SK-N-SH (cell line): ENCODE results near the gene CBX3. TPM values are rescaled to one million over a fixed set of nuclear protein-coding genes. Genes with fewer than 3 reads are reported as not detected.

Source experiments
- CTCF ChIA-PET: fragments of 300-600, 350-600 bp; formaldehyde crosslinking; extraction: SDS; loops from one replicate; lab custom pipeline; 2021; lab: Yijun Ruan, JAX
- POLR2A ChIA-PET: fragments of 350-600 bp; sonication (Branson Sonifier 250); formaldehyde crosslinking; extraction: SDS; loops from one replicate; lab custom pipeline; 2020; ENCODE audit warnings: antibody characterized with exemption, inconsistent platforms; lab: Yijun Ruan, JAX
- DNase-seq: peaks from one replicate; pipeline ENCODE4 v3.0.0; 2012
- H2AFZ ChIP-seq: fragments of 200-600 bp; sonication (generic); 2 replicates; pipeline ENCODE4 v1.8.1; 2016; ENCODE audit warnings: antibody characterized with exemption, mild to moderate bottlenecking, low read depth
- H3F3A ChIP-seq: fragments of 200-600 bp; sonication (generic); replicated peaks from 2 replicates; pipeline ENCODE3; 2016; ENCODE audit warnings: antibody characterized with exemption, mild to moderate bottlenecking; ENCODE audit not compliant: insufficient read depth
- H3K27ac ChIP-seq, 2 experiments: fragments of 200-500 bp in 1 of 2; fragments of 200-600 bp in 1 of 2; sonication (Bioruptor generic) in 1 of 2; sonication (generic), shearing (Covaris generic) in 1 of 2; 2 replicates each; pipeline versions ENCODE4 v1.5.1 to v1.6.1; 2014 to 2016; ENCODE audit warnings: low read depth in 2 of 2, inconsistent platforms in 1 of 2, low read length in 1 of 2, mild to moderate bottlenecking in 1 of 2, mixed read lengths in 1 of 2
- H3K27me3 ChIP-seq: fragments of 200-600 bp; sonication (generic), shearing (Covaris generic); 2 replicates; pipeline ENCODE4 v1.6.1; 2016; ENCODE audit warnings: mixed run types; ENCODE audit not compliant: insufficient read depth
- H3K36me3 ChIP-seq, 2 experiments: fragments of 200-500 bp in 1 of 2; fragments of 200-600 bp in 1 of 2; sonication (Bioruptor generic) in 1 of 2; sonication (generic) in 1 of 2; replicated peaks in 1 of 2; 2 replicates each; pipeline versions ENCODE3 to v1.5.1; 2014 to 2016; ENCODE audit warnings: low read length in 1 of 2, mild to moderate bottlenecking in 1 of 2; ENCODE audit not compliant: insufficient read depth in 2 of 2, control insufficient read depth in 1 of 2
- H3K4me1 ChIP-seq, 2 experiments: fragments of 200-500 bp in 1 of 2; fragments of 200-600 bp in 1 of 2; sonication (Bioruptor generic) in 1 of 2; sonication (generic), shearing (Covaris generic) in 1 of 2; 2 replicates each; pipeline versions ENCODE4 v1.5.1 to v1.6.1; 2014 to 2016; ENCODE audit warnings: low read depth in 1 of 2, low read length in 1 of 2, mixed run types in 1 of 2; ENCODE audit not compliant: insufficient read depth in 2 of 2, control insufficient read depth in 1 of 2
- H3K4me2 ChIP-seq: fragments of 200-600 bp; sonication (generic), shearing (Covaris generic); 2 replicates; pipeline ENCODE4 v1.6.1; 2017; ENCODE audit warnings: mixed run types
- H3K4me3 ChIP-seq, 2 experiments: fragments of 200-500 bp in 1 of 2; fragments of 200-600 bp in 1 of 2; sonication (Bioruptor generic) in 1 of 2; sonication (generic), shearing (Covaris generic) in 1 of 2; 2 replicates each; pipeline versions ENCODE4 v1.5.1 to v1.8.1; 2014 to 2016; ENCODE audit warnings: low read depth in 2 of 2, inconsistent platforms in 1 of 2, low read length in 1 of 2, mild to moderate bottlenecking in 1 of 2, mixed read lengths in 1 of 2, moderate library complexity in 1 of 2
- H3K79me2 ChIP-seq: fragments of 200-600 bp; sonication (generic); 2 replicates; pipeline ENCODE4 v1.8.1; 2017; ENCODE audit warnings: mild to moderate bottlenecking; ENCODE audit not compliant: insufficient read depth
- H3K9ac ChIP-seq: fragments of 200-600 bp; sonication (generic); 2 replicates; pipeline ENCODE4 v1.6.1; 2017; ENCODE audit warnings: mixed run types
- H3K9me2 ChIP-seq: fragments of 200-600 bp; sonication (generic); 2 replicates; pipeline ENCODE4 v1.6.1; 2017; ENCODE audit warnings: mixed run types
- H3K9me3 ChIP-seq: fragments of 200-600 bp; sonication (generic); 2 replicates; pipeline ENCODE4 v1.6.1; 2017; ENCODE audit warnings: mixed run types, mild to moderate bottlenecking, moderate library complexity
- H4K20me1 ChIP-seq: fragments of 200-600 bp; sonication (generic); 2 replicates; pipeline ENCODE4 v1.6.1; 2017; ENCODE audit warnings: mild to moderate bottlenecking, mixed run types; ENCODE audit not compliant: insufficient read depth
- CHD2 ChIP-seq: fragments of 150-350 bp; IDR thresholded peaks from 2 replicates; pipeline ENCODE4 v1.6.1; 2018; ENCODE audit warnings: low read length; ENCODE audit not compliant: partially characterized antibody
- ELF1 ChIP-seq: IDR thresholded peaks from 2 replicates; pipeline ENCODE4 v1.4.0; 2012
- EP300 ChIP-seq, 2 experiments: IDR thresholded peaks; 2 replicates each; pipeline versions ENCODE4 v1.4.0 to v1.6.1; 2012; ENCODE audit warnings: borderline replicate concordance in 1 of 2, low read depth in 1 of 2, low read length in 1 of 2
- FOSL2 ChIP-seq: IDR thresholded peaks from 2 replicates; pipeline ENCODE4 v1.4.0; 2012; ENCODE audit warnings: low read depth, mild to moderate bottlenecking, moderate library complexity, borderline replicate concordance
- GATA2 ChIP-seq: sonication (generic); formaldehyde crosslinking; IDR thresholded peaks from 2 replicates; pipeline ENCODE4 v1.5.0; 2020; ENCODE audit warnings: mild to moderate bottlenecking, missing genetic modification reagents
- JUND ChIP-seq: IDR thresholded peaks from 2 replicates; pipeline ENCODE4 v1.4.0; 2012
- POLR2AphosphoS5 ChIP-seq: IDR thresholded peaks from 2 replicates; pipeline ENCODE4 v1.6.1; 2012; ENCODE audit warnings: low read depth, low read length
- RAD21 ChIP-seq: IDR thresholded peaks from 2 replicates; pipeline ENCODE4 v1.6.1; 2012; ENCODE audit warnings: mild to moderate bottlenecking, low read length
- REST ChIP-seq: IDR thresholded peaks from 2 replicates; pipeline ENCODE4 v1.6.1; 2012; ENCODE audit warnings: mild to moderate bottlenecking, low read depth, low read length, moderate library complexity
- TCF12 ChIP-seq: IDR thresholded peaks from 2 replicates; pipeline ENCODE4 v1.4.0; 2012
- ZBTB33 ChIP-seq: IDR thresholded peaks from 2 replicates; pipeline ENCODE4 v1.4.0; 2012; ENCODE audit warnings: low read depth, borderline replicate concordance
- WGBS: methylation state at CpG from one replicate; pipeline ENCODE4 v1.1.6; 2017; ENCODE audit warnings: low lambda C conversion rate; 5-methylcytosine and 5-hydroxymethylcytosine counted together
- polyA plus RNA-seq, 3 experiments: library from polyadenylated mRNA; depleted of rRNA; stranded (reverse); fragments of >200 nt; gene quantifications; 2 replicates each; pipeline ENCODE4 v1.2.3, GENCODE V29; 2012
- TF ChIP-seq, protein P1 (sequence below): IDR thresholded peaks from 2 replicates; pipeline ENCODE4 v1.4.0; 2012; ENCODE audit warnings: low read depth, borderline replicate concordance
- TF ChIP-seq, protein P2 (sequence below): IDR thresholded peaks from 2 replicates; pipeline ENCODE4 v1.4.0; 2012; ENCODE audit warnings: low read depth
- TF ChIP-seq, protein P3 (sequence below): IDR thresholded peaks from 2 replicates; pipeline ENCODE4; 2012

The CBX3 gene
- polyA plus RNA-seq, 1 of the 3 experiments (the other 2 are of a cell fraction): 97.0 TPM

GRCh38 chr7:26182706-26183105 lies 18.8 kb upstream of the CBX3 start:
- H2AFZ ChIP-seq: no peak overlapping the region
- no peak for DNase-seq
- no peak overlapping the region for H3K9ac ChIP-seq
- H3K9me3 ChIP-seq: no peaks in the 10 kb centered on the region
- ChIA-PET POLR2A (interaction anchor here (0.7 to 1.3 kb wide), 2 partner anchors 17 to 19 kb away, joined by 4 read pairs; partner anchors contain the start of gene CBX3), CTCF (interaction anchor here (0.7 to 5.9 kb wide), 5 partner anchors 11 to 485 kb away, joined by 3 to 42 read pairs (median 4); partner anchors contain the start of gene NFE2L3)
- no peaks in the 10 kb centered on the region for H3K9me2 ChIP-seq
- 0 out of 2 replicates have a peak, but pooled peaks have one; percentile 10 for TF ChIP-seq FOSL2
- no peak for TF ChIP-seq GATA2 (CRISPR knock-in tag)
- 0 out of 2 replicates have a peak, but pooled peaks have one; percentile 2 for TF ChIP-seq JUND
- H3K4me1 ChIP-seq: no peaks in the 10 kb centered on the region
- H3K27me3 ChIP-seq: no peaks in the 10 kb centered on the region
- H3K79me2 ChIP-seq: no peaks in the 10 kb centered on the region
- no peak overlapping the region for H3K4me3 ChIP-seq
- peaks cover 29% of the 10 kb centered on the region for H4K20me1 ChIP-seq
- peaks cover 81% of the 10 kb centered on the region for H3F3A ChIP-seq
- H3K27ac ChIP-seq: peak overlapping the region in 1 of 2 experiments; percentile 23; a peak in 2 of 4 replicates
- 67% methylated on average over 8 of the region's 8 CpGs for WGBS
- peaks cover 21 to 34% of the 10 kb centered on the region in 2 experiments for H3K36me3 ChIP-seq
- no peak overlapping the region for H3K4me2 ChIP-seq

- CTCF ChIA-PET: interaction anchor here (0.8 to 5.9 kb wide), 2 partner anchors 13 to 32 kb away, joined by 3 to 42 read pairs; partner anchors contain the start of gene NFE2L3
- TF ChIP-seq, protein P1, sequence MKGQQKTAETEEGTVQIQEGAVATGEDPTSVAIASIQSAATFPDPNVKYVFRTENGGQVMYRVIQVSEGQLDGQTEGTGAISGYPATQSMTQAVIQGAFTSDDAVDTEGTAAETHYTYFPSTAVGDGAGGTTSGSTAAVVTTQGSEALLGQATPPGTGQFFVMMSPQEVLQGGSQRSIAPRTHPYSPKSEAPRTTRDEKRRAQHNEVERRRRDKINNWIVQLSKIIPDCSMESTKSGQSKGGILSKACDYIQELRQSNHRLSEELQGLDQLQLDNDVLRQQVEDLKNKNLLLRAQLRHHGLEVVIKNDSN: no peak
- TF ChIP-seq EP300 (IDR thresholded peaks at IDR 0.05; ENCODE audit: borderline replicate concordance in 1 of 2, low read depth in 1 of 2, low read length in 1 of 2): no peak
- TF ChIP-seq, protein P2, sequence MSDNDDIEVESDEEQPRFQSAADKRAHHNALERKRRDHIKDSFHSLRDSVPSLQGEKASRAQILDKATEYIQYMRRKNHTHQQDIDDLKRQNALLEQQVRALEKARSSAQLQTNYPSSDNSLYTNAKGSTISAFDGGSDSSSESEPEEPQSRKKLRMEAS: no peak
- no peak for TF ChIP-seq TCF12
- peak; percentile 19; the same call in 1 of the 2 replicates for TF ChIP-seq ZBTB33
- peak; percentile 34; the same call in 1 of the 2 replicates for TF ChIP-seq JUND
- TF ChIP-seq REST: no peak
- TF ChIP-seq RAD21: no peak
- TF ChIP-seq CHD2: no peak
- peak; percentile 39 for TF ChIP-seq POLR2AphosphoS5
- no peak for TF ChIP-seq ELF1
- TF ChIP-seq, protein P3, sequence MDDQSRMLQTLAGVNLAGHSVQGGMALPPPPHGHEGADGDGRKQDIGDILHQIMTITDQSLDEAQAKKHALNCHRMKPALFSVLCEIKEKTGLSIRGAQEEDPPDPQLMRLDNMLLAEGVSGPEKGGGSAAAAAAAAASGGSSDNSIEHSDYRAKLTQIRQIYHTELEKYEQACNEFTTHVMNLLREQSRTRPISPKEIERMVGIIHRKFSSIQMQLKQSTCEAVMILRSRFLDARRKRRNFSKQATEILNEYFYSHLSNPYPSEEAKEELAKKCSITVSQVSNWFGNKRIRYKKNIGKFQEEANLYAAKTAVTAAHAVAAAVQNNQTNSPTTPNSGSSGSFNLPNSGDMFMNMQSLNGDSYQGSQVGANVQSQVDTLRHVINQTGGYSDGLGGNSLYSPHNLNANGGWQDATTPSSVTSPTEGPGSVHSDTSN: 0 out of 2 replicates have a peak, but pooled peaks have one; percentile 5
- TF ChIP-seq, all 33 proteins: peak for 4
- 71% methylated on average over 4 of the region's 4 CpGs for WGBS
- Histone ChIP-seq H3K36me3 (peaks cover 32 to 44% of the 10 kb centered on the region in 2 experiments), H3F3A (peaks cover 87% of the 10 kb centered on the region), H3K27ac (peak overlapping the region; percentile 1 to 23; a peak in 3 of 4 replicates), H3K4me3 (no peak overlapping the region), H3K9me2 (no peaks in the 10 kb centered on the region), H2AFZ (no peak overlapping the region), H3K4me2 (no peak overlapping the region), H4K20me1 (peaks cover 40% of the 10 kb centered on the region), H3K79me2 (peaks cover 7% of the 10 kb centered on the region; the same call in 1 of the 2 replicates), H3K9ac (no peak overlapping the region), H3K4me1 (no peaks in the 10 kb centered on the region; a peak in 1 of 4 replicates), H3K9me3 (no peaks in the 10 kb centered on the region), H3K27me3 (no peaks in the 10 kb centered on the region)
- DNase-seq: no peak
- POLR2A ChIA-PET: interaction anchor here (1.3 kb wide), 1 partner anchor 18 kb away, joined by 4 read pairs; the partner anchor contains the start of gene CBX3
These were observed 17.8 kb upstream of the CBX3 start for GRCh38 chr7:26183545-26184280.
